Left hindlimb (tissue), 1 donor: ENCODE data around the gene TNFAIP8L1.
"Not testable (repeated sequence)": the region's sequence is repeated elsewhere in the genome, so short reads cannot be mapped to it uniquely, and the experiment has no call there.

Experiments
- DNase-seq: peaks from one replicate; pipeline ENCODE4 v3.0.0-alpha.2; 2018

The TNFAIP8L1 gene

DNA sequence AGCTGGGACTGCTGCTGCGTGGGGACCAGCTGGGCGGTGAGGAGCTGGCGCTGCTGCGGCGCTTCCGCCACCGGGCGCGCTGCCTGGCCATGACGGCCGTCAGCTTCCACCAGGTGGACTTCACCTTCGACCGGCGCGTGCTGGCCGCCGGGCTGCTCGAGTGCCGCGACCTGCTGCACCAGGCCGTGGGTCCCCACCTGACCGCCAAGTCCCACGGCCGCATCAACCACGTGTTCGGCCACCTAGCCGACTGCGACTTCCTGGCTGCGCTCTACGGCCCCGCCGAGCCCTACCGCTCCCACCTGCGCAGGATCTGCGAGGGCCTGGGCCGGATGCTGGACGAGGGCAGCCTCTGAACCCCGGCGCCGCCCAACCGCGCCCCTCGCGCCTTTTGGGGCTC is 12.8 kb downstream of the TNFAIP8L1 start:
- DNase-seq = no peak

DNA sequence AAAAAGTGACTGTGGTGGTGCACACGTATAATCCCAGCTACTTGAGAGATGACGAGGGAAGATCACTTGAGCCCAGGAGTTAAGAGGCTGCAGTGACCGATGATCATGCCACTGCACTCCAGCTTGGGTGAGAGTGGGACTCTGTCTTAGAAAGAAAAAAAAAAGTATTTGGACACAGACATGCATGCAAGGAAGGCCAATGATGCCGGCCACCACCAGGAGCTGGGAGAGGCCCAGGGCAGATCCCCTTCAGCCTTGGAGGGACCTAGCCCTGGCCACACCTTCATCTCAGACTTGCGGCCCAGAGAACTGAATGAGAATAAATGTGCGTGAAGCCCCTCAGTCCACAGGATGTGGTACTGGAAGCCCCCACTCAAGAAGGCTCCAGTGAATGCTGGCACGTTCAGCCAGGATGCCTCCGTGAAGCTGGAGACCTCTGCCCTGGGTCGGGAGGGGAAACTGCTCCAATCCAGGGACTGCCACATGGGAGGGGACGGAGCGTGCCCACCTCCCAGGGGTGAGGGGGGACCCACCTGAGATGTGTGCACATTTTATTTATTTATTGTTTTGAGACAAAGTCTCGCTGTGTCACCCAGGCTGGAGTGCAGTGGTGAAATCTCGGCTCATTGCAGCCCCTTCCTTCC is 14.6 kb downstream of the TNFAIP8L1 start:
- no peak for DNase-seq

GRCh38 chr19:4654437-4655361 is 15.4 kb downstream of the TNFAIP8L1 start:
- DNase-seq = no peak

DNA sequence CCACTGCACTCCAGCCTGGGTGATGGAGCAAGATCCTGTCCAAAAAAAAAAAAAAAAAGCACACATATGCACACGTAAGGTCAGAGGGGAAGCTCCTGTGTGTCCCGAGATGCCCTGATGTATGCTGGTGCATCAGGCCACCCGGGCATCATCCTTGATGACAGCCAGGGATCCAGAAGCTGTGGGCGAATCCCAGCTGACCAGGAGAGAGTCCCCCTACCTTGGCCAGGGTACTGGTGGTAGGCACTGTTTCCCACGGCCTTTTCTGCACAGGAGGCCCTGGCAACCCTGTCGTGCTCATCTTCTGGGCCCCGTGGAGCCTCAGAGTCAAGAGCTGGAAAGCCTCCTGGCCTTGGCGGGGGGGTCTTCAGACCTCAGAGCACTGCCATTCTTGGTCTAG is 16.8 kb downstream of the TNFAIP8L1 start:
- DNase-seq = no peak

- DNase-seq = no peak
Measured at GRCh38 chr19:4657262-4657661, 17.9 kb downstream of the TNFAIP8L1 start.

- no peak for DNase-seq
Measured at GRCh38 chr19:4657835-4658234, 18.5 kb downstream of the TNFAIP8L1 start.

DNA sequence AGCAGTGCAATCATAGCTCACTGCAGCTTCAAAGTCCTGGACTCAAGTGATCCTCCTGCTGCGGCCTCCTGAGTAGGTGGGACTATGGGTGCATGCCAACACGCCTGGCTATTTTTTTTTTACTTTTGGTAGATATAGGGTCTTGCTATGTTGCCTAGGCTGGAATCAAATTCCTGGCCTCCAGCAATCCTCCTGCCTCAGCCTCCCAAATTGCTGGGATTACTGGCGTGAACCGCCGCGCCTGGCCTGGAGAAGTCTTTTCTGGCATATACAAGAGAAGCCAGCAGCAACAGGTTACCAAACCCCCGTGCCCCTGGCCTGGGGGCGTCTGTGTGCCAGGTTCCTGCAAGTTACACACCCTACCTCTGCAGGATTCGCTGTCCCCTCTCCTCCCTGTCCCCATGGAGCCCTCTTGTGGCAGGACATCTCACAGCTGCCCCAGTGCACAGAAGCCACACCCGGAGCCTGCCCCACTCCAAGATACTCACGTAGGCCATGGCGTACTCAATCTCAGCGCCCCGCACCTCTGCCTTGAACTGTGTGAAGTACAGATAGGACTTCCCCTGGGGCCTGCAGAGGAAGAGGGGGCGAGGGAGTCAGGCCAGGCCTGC is 21.0 kb downstream of the TNFAIP8L1 start:
- DNase-seq = no peak

DNA sequence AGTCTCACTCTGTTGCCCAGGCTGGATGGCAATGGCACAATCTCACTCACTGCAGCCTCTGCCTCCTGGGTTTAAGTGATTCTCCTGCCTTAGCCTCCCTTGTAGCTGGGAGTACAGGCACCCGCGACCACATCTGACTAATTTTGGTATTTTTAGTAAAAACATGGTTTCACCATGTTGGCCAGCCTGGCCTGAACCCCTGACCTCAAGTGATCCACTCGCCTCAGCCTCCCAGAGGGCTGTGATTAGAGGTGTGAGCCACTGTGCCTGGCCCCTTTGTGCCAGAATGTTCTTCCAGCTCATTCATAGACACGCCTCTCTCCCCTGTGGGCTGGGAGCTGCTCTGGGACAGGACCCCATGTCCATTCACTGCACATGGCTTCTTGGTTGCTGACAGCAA is 21.7 kb downstream of the TNFAIP8L1 start:
- DNase-seq = no peak

DNA sequence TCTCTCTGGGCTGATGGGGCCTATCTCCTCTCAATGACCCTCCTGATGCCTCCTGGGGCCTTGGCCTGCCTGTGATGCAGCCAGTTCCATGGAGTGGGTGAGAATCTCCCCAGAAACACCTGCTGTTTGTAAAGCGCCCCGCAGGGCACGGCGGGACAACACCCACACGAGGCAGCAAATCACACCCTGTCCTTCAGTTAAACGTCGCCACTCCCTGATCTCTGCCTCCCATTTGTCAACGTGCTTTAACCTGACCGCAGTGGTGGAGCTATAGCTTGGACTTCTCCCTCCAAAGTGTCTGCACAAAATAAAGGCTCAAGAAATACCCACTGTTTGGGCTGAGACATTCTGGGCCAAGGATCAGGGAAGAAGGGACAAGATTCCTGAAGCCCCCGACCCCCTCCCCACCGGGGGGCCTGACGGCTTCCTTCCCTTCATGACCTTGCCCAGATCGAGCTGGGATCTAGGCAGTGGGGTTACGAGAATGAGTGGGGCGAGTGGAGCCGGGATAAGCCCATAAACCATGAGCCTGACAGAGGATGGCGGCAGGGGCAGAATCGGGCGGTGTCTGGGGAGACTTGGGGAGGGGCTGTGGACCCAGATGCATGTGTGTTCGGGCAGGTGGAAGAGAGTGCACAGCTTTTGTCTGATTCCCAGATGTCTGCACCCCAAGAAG is 22.8 kb downstream of the TNFAIP8L1 start:
- DNase-seq = no peak

GRCh38 chr19:4662812-4663211 is 23.5 kb downstream of the TNFAIP8L1 start:
- DNase-seq = no peak

- DNase-seq = no peak
Measured at GRCh38 chr19:4664642-4665041, 25.3 kb downstream of the TNFAIP8L1 start.

DNA sequence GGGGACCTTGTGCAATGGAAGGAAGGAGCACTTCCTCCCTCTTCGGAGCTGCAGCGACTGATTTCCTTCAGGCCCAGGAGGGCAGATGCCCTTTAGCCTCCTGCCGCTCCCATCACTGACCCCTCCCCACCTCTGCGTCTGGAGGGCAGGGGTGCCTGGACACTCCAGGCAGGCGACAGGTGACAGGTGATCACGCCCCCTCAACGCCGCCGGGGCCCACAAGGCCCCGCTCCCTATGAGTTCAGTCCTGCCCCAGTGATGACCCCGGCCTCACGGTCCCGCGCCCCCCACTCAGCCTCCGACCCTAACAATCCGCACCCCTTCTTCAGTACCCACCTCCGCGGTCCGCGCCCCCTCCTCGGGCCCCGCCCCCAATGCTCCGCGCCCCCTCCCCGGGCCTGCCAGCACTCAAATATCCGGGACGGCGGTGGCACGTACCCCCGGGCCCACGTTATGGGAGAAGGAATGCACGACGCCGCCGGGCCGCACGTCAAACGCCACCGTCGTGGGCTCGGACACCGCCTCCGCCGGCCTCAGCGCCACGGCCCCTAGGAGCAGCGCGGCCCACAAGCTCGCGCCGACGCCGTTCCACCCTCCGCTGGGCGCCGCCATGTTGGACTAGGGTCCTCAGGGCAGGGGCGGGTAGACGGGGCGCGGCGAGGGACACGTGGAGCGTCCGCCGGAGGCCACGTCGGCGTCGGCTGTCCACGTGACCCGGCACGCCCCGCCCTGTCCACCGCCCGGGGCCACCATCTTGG is 30.6 kb downstream of the TNFAIP8L1 start, which contains the start of gene MYDGF:
Gene MYDGF (minus strand): TSS at position 620 of the 758 bp plus-strand sequence. CDS start 8 bp downstream, at position 612.
- peak; percentile 93 for DNase-seq

- DNase-seq = no peak
Measured at GRCh38 chr19:4671185-4671851, 32.0 kb downstream of the TNFAIP8L1 start.

GRCh38 chr19:4673216-4673615 is 33.9 kb downstream of the TNFAIP8L1 start:
- DNase-seq = no peak

- DNase-seq = no peak
Measured at GRCh38 chr19:4673726-4674125, 34.4 kb downstream of the TNFAIP8L1 start.

DNA sequence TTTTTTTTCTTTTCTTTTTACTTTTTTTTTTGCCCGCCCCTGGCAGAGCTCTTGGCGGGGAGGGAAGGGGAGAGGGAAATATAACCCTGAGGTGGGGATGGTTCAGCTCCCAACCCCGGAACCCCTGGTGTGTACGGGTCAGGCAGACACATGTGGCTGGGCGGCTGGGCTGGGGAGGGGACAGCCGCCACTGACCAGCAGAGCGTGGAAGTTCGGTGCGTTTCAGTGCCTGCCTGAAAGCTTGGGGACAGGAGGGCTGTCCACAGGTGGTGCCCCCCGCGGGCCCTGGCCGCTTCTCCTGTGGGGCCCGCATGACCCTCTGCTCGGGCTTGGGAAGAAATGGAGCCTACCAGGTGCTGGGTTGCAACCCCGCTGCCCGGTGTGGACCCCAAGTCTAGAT is 36.0 kb downstream of the TNFAIP8L1 start:
- no peak for DNase-seq

GRCh38 chr19:4676955-4677731 is 37.8 kb downstream of the TNFAIP8L1 start:
- no peak for DNase-seq

- DNase-seq = peak; percentile 54
Measured at GRCh38 chr19:4678881-4679790, 39.8 kb downstream of the TNFAIP8L1 start.

DNA sequence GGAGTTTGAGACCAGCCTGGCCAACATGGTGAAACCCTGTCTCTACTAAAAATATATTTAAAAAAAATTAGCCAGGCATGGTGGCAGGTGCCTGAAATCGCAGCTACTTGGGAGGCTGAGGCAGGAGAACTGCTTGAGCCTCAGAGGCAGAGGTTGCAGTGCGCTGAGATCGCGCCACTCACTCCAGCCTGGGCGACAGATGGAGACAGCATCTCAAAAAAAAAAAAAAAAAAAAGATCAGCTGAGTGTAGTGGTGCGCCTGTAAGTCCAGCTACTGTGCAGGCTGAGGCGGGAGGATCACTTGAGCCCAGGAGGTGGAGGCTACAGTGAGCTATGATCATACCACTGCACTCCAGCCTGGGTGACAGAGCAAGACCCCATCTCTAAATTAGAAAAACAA is 40.7 kb downstream of the TNFAIP8L1 start:
- not testable (repeated sequence) for DNase-seq
